GM12873 (cell line): Measurements from ENCODE around the gene PPP1R3E.

Experiments
- TF ChIP-seq, protein P1 (sequence below): IDR thresholded peaks from 2 replicates; pipeline ENCODE4 v1.5.1; 2012; ENCODE audit warnings: low read depth, mild to moderate bottlenecking, moderate library complexity, low read length, control low read depth; ENCODE audit not compliant: insufficient read depth; ENCODE audit errors: missing control alignments

Gene PPP1R3E

DNA sequence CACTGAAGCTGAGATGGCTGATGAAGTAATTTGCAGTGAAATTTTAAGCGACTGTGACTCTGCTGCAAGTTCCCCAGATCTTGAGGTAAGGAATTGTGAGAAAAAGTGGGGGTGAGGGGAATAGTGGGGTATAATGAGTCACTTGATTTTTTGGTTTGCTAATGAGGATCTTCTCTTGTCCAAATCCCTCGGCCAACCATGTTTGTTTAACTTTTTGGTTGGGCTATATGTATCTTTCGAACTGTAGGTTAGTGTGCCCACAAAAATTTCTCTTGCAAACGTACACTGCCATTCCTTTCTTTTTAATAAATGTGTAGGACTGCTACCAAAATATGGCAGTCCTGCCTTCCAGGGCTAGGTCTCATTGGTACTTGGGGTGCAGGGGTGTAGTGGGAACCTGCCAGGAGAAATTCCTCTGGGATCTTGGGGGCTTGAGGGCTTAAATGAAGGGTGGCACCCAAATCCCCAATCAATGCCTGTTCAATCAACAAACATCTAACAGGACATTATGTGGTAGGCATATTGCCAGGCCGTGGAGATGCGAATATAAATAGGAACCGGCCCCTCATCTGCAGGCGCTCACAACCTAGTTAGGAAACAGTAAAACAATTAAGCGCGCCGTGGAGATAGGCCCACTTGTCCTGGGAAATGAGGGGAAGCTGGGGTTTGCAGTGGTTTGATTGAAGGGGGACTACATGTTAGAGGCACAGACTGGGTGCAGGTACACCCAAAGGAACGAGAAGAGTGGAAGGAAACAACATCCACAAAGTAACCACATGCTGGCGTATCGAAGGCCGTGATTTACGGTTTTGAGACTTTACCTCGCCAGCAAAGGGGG, 17.3 kb upstream of the PPP1R3E start:
- TF ChIP-seq, protein P1, sequence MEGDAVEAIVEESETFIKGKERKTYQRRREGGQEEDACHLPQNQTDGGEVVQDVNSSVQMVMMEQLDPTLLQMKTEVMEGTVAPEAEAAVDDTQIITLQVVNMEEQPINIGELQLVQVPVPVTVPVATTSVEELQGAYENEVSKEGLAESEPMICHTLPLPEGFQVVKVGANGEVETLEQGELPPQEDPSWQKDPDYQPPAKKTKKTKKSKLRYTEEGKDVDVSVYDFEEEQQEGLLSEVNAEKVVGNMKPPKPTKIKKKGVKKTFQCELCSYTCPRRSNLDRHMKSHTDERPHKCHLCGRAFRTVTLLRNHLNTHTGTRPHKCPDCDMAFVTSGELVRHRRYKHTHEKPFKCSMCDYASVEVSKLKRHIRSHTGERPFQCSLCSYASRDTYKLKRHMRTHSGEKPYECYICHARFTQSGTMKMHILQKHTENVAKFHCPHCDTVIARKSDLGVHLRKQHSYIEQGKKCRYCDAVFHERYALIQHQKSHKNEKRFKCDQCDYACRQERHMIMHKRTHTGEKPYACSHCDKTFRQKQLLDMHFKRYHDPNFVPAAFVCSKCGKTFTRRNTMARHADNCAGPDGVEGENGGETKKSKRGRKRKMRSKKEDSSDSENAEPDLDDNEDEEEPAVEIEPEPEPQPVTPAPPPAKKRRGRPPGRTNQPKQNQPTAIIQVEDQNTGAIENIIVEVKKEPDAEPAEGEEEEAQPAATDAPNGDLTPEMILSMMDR = no peak

DNA sequence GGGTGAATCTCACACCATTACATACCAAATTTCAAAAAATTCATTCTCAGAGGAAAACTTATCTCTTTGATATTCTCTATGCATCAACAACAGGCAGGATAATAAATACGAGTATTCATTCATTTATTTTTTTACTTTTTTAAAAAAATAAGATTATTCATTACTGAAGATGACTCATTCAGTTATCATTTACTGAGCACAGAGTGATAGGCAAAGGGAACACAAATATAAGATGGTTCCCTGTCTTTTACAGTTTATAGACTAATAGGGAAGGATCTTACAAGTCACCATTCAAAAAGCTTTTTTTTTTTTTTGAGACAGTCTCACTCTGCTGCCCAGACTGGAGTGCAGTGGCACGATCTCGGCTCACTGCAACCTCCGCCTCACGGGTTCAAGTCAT, 13.6 kb upstream of the PPP1R3E start:
- TF ChIP-seq, protein P1 = no peak

DNA sequence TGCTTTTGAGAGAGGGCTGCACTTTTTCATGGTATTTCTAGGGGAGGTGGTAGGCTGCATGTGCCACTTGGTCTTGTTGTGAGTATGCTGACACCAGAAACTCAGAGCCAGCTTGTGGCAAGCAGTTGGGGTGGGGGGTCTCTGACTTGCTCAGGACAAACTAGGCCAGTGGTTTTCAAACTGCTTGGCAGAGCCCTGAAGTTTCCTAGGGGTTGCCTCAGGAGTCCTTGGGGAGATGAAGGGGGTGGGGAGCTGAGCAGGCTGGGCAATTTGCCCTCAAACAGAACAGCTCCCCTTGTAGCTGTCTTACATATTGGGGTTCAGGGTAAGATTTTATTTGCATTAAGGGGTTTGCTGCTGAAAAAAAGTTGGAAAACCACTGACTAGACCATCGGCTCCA, 7.9 kb upstream of the PPP1R3E start:
- TF ChIP-seq, protein P1 = no peak

- TF ChIP-seq, protein P1 = no peak
Measured at GRCh38 chr14:23308721-23309445, 6.2 kb upstream of the PPP1R3E start.

- TF ChIP-seq, protein P1 = no peak
Measured at GRCh38 chr14:23307687-23308644, 5.3 kb upstream of the PPP1R3E start.

DNA sequence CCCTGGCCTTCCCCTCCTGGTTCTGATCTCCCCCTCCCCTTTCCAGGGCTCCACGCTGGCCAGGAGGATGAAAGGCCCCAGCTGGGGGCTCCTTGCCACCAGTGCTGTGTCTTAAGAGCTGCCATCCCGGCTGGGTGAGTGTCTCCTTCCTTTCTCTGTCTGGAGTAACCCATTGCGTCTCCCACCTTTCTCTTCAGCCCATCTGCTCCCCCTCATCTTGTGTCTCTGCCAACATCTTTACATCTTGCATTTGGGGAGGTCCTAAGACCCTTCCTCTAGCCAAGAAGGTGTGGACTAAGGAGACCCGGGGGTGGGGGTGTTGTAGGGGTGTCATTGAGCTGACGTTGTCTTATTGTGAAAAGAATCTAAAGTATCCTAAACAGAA, 4.5 kb upstream of the PPP1R3E start:
- TF ChIP-seq, protein P1 = no peak
